ENCODE measurements around the gene FKBP6. TPM values are rescaled to one million over a fixed set of nuclear protein-coding genes. Genes with fewer than 3 reads are reported as not detected.
"Not testable (repeated sequence)": the region's sequence is repeated elsewhere in the genome, so short reads cannot be mapped to it uniquely, and the experiment has no call there.

The FKBP6 gene
- total and polyA plus RNA-seq, 2 of the 13 experiments (the other 11 are each of a cell fraction or from before 2014, with no cell fraction given), result 0.07 to 0.20 TPM

DNA sequence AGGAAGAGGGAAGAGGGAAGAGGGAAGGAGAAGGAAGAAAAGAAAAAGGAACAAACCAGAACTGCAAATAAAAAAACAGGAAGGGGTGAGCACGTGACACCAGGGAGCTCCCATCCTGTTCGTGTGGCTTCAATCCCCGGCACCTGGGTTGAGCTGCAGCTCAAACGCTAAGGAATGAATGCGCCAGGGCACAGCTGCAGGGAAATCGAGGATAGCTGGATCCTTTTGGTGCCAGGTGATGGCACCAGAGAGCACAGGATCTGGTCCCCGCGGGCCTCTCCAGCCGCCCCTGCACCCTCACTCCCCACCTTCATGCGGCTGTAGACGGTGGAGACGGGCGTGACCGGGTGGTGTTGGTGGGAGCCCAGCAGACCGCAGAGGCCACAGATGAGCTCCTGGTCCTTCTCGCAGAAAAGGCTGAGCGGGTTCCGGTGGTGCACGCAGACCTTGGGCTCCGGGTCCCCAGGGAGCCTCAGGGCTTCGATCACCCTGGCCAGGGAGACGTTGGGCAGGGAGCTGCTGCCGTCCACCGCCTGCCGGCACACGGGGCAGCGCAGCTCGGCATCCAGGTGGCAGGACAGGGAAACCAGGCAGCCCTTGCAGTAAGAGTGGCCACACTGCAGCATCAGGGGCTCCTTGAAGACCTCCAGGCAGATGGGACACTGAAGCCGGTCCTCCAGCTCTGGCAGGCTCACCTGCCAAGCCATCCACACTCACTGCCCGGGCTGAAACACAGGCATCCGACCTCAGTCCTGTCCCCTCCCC, 3.7 kb upstream of the FKBP6 start:
- FAIRE-seq; H3K27ac ChIP-seq (ENCODE audit: extremely low read length, insufficient read depth, low read length); in situ Hi-C loops (cut with HindIII; ENCODE audit: extremely low pct_ligation_motif_present, low pct_unique_long_range_greater_than_20kb); H2AFZ ChIP-seq (ENCODE audit: low read length); H4K20me1 ChIP-seq (ENCODE audit: insufficient read depth, low read length); BruUV-seq (replicated peaks); H3K27me3 ChIP-seq (ENCODE audit: control insufficient read depth in 1 of 2, insufficient read depth in 2 of 2, low read length in 2 of 2); H3K9me3 ChIP-seq (ENCODE audit: low read length); H3K36me3 ChIP-seq (replicated peaks in 1 of 2; ENCODE audit: control insufficient read depth in 1 of 2, insufficient read depth in 2 of 2, low read length in 2 of 2); H3K79me2 ChIP-seq (ENCODE audit: insufficient read depth, low read length): not testable (repeated sequence)
- CTCF ChIA-PET (ENCODE audit: low intra/inter-chr PET ratio, low total read pairs), result interaction anchor here (1.0 to 1.4 kb wide), 2 partner anchors 18 to 127 kb away, joined by 3 to 13 read pairs; no protein-coding TSS in a partner anchor
- peak; percentile 77 for ATAC-seq
- POLR2A ChIA-PET, result interaction anchor here (0.7 to 2.4 kb wide), 6 partner anchors 16 to 127 kb away, joined by 3 to 7 read pairs (median 6); no protein-coding TSS in a partner anchor
- intact Hi-C loops (cut with micrococcal nuclease; ENCODE audit: unreplicated experiment), result loop anchor here (2.0 to 5.0 kb wide), 3 partner anchors 19 to 129 kb away; no protein-coding TSS in a partner anchor
- Histone ChIP-seq H3K4me1 (ENCODE audit: insufficient read depth, low read length) (peaks cover 42% of the 10 kb centered on the region), H3K9ac (ENCODE audit: insufficient read depth, low read depth, low read length) (peak overlapping the region; percentile 56), H3K4me2 (ENCODE audit: low read depth, low read length) (peak overlapping the region; percentile 95), H3K4me3 (replicated peaks in 1 of 3; ENCODE audit: insufficient read depth in 1 of 3, low read depth in 2 of 3, low read length in 3 of 3) (peak overlapping the region; percentile 40 to 73 (median 55); a peak in 5 of 6 replicates)
- WGBS (ENCODE audit: low lambda C conversion rate), result under 1% methylated on average over 12 of the region's 31 CpGs
- peak; percentile 63 for DNase-seq (ENCODE audit: low spot score)
- TF ChIP-seq ZBTB7B (CRISPR knock-in tag; IDR thresholded peaks at IDR 0.05) (peak; percentile 60; the same call in 1 of the 2 replicates), TEAD3 (CRISPR knock-in tag; optimal IDR thresholded peaks at IDR 0.05; ENCODE audit: borderline replicate concordance) (peak; percentile 7), HMGXB4 (CRISPR knock-in tag; IDR thresholded peaks at IDR 0.05; ENCODE audit: borderline replicate concordance in 1 of 2, low read depth in 1 of 2) (peak; percentile 66 to 74; a peak in 3 of 4 replicates), THAP9 (CRISPR knock-in tag; IDR thresholded peaks at IDR 0.05; ENCODE audit: borderline replicate concordance) (0 out of 2 replicates have a peak, but pooled peaks have one; percentile 35), ZBTB20 (CRISPR knock-in tag; IDR thresholded peaks at IDR 0.05; ENCODE audit: borderline replicate concordance, low read depth) (peak; percentile 40; the same call in 1 of the 2 replicates), SAFB2 (CRISPR knock-in tag; IDR thresholded peaks at IDR 0.05; ENCODE audit: borderline replicate concordance, low read depth) (0 out of 2 replicates have a peak, but pooled peaks have one; percentile 45), KDM5B (CRISPR knock-in tag; IDR thresholded peaks at IDR 0.05; ENCODE audit: borderline replicate concordance) (0 out of 2 replicates have a peak, but pooled peaks have one; percentile 61), ZNF574 (CRISPR knock-in tag; IDR thresholded peaks at IDR 0.05) (peak; percentile 55; the same call in 1 of the 2 replicates), ZNF776 (CRISPR knock-in tag; IDR thresholded peaks at IDR 0.05) (0 out of 2 replicates have a peak, but pooled peaks have one; percentile 45), GABPB1 (CRISPR knock-in tag; IDR thresholded peaks at IDR 0.05) (peak; percentile 57; the same call in 1 of the 2 replicates), ZNF263 (CRISPR knock-in tag; IDR thresholded peaks at IDR 0.05) (peak; percentile 28; the same call in 1 of the 2 replicates)
- TF ChIP-seq, protein P1, sequence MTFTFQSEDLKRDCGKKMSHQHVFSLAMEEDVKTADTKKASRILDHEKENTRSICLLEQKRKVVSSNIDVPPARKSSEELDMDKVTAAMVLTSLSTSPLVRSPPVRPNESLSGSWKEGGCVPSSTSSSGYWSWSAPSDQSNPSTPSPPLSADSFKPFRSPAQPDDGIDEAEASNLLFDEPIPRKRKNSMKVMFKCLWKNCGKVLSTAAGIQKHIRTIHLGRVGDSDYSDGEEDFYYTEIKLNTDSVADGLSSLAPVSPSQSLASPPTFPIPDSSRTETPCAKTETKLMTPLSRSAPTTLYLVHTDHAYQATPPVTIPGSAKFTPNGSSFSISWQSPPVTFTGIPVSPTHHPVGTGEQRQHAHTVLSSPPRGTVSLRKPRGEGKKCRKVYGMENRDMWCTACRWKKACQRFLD (CRISPR knock-in tag; IDR thresholded peaks at IDR 0.05; ENCODE audit: borderline replicate concordance), result 0 out of 2 replicates have a peak, but pooled peaks have one; percentile 60

Measured in HepG2 (cell line).